ENCODE results near the gene ZNF566. TPM values are rescaled to one million over a fixed set of nuclear protein-coding genes. Genes with fewer than 3 reads are reported as not detected.

Gene ZNF566
- total RNA-seq, 2 donors from 2014 or later = 5.0 to 5.4 TPM

DNA sequence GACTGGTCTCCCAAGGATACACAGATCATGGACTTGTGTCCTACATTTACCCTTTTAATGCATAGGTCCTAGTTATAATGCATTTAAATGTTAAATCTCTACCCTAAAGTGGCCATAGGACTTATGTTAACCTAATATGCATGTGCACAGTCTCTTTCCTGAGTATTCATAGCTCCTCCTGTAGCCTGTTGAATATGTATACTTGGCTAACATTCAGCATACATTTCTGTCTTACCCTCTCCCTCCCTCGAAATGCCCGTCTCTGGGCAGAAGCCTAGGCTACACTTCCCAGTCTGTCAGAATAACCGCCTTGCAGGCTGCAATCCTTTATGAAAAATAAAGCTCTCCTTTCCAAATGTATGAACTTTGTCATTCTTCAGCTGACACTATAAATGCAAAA is 84.9 kb downstream of the ZNF566 start:
- Mint-ChIP-seq H3K36me3 (peaks cover 66 to 83% of the 10 kb centered on the region in 2 donors), H3K27ac (no peak overlapping the region), H3K9me3 (peaks cover 30 to 35% of the 10 kb centered on the region in 2 donors)
- DNase-seq (ENCODE audit: low spot score in 2 of 2) (no peak), ATAC-seq (no peak)

DNA sequence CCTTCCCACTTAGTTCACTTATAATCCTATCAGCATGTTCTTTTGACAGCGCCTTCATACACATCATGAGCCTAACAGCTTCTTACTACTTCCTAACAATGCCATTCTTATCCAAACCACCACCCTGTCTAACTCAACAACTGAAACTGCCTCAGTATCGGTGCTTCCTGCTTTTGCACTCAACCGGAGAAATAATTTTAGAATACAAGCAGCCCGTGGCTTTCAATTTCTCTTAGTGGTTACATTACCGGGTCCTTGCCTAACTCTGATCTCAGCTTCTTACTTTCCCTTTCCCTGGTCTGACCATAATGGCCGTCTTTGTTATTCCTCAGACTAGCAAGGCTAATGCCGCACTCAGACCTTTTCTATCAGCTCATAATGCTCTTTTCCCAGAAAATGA is 87.9 kb downstream of the ZNF566 start:
- no peak for DNase-seq (ENCODE audit: low spot score in 2 of 2)
- no peak for ATAC-seq
- H3K36me3 Mint-ChIP-seq = peaks cover 61 to 87% of the 10 kb centered on the region in 2 donors
- H3K27ac Mint-ChIP-seq = no peak overlapping the region
- peaks cover 19 to 30% of the 10 kb centered on the region in 2 donors for H3K9me3 Mint-ChIP-seq

DNA sequence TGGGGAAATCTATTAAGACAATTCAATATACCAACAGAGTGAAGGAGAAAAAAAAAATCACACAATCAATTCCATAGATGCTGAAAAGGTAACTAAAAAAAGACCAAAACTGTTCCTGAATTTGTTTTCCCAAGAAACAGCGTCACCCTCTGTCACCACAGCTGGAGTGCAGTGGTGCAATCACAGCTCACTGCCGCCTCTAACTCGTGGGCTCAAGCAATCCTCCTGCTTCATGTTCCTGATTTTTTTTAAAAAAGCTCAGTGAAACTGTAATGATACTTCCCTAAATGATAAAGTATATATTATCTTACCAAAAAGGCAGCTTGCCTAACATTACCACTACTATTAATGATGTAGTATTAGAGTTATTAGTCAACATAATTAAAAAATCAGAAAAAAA is 90.8 kb downstream of the ZNF566 start:
- no peak overlapping the region for H3K27ac Mint-ChIP-seq
- H3K9me3 Mint-ChIP-seq = peaks cover 34 to 40% of the 10 kb centered on the region in 2 donors
- DNase-seq (ENCODE audit: low spot score in 2 of 2) = no peak
- no peak for ATAC-seq
- peaks cover 65 to 87% of the 10 kb centered on the region in 2 donors for H3K36me3 Mint-ChIP-seq

Other genes with a start within 250 kb of the ZNF566 start
- 1 to 10 TPM; 2.3 to 2.4 TPM for gene ZFP14, start 110.4 kb downstream of the ZNF566 start, total RNA-seq
- gene ZFP82, start 70.9 kb downstream of the ZNF566 start, total RNA-seq = 1 to 10 TPM; 3.5 to 5.0 TPM
- 1 to 10 TPM; 6.0 to 6.3 TPM for gene ZNF260, start 38.7 kb upstream of the ZNF566 start, total RNA-seq
- 10 to 100 TPM; 15.6 to 26.8 TPM for gene ZNF529, start 83.7 kb upstream of the ZNF566 start, total RNA-seq
- gene ZNF382, start 115.8 kb upstream of the ZNF566 start, total RNA-seq = 10 to 100 TPM in 1 of 2 donors, 1 to 10 TPM in 1; 3.8 to 13.0 TPM
- gene ZNF461, start 177.3 kb upstream of the ZNF566 start, total RNA-seq = 1 to 10 TPM; 3.2 to 4.8 TPM
- 1 to 10 TPM; 5.4 to 7.4 TPM for gene ZNF567, start 198.1 kb upstream of the ZNF566 start, total RNA-seq

Measured in activated naive CD4-positive, alpha-beta T cell treated with anti-CD3 and anti-CD28 coated beads, Interleukin-2, amount 50 U/mL, for 72 hours (primary cell).